ENCODE measurements around the gene ECHDC1. TPM values are rescaled to one million over a fixed set of nuclear protein-coding genes. Genes with fewer than 3 reads are reported as not detected.

Gene ECHDC1
- total and polyA plus RNA-seq, 4 experiments from 2014 or later, result 35.5 to 68.0 (median 49.0) TPM

DNA sequence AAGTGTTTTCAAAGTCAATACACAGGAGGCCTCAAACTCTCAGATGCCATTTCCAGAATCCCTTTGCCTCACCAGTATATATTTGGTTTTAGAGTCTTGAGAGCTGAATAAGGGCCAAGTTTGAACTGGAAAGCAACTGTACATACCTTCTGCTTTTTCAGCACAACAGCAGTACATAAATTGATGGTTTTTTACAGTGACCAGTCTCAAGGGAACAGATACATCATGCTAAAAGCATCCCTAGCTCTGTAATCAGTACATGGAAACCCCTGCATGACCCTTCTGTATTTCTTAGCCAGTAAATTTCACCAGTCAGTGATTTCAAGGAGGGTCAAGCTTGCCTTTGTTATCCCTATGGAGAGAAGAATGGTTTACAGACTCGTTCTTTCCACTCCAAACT is 40.6 kb upstream of the ECHDC1 start:
- ChIA-PET POLR2A (ENCODE audit: partially characterized antibody) (no interaction called here), CTCF (ENCODE audit: partially characterized antibody) (no interaction called here)
- Histone ChIP-seq H3K27ac (ENCODE audit: low read depth, low read length) (no peak overlapping the region), H3K36me3 (ENCODE audit: insufficient read depth, low read length) (no peaks in the 10 kb centered on the region), H3K4me3 (ENCODE audit: low read length in 2 of 2) (no peak overlapping the region), H3K9me3 (ENCODE audit: control insufficient read depth in 1 of 2, low read length in 2 of 2) (no peaks in the 10 kb centered on the region), H3K27me3 (ENCODE audit: insufficient read depth, low read length) (no peaks in the 10 kb centered on the region), H3K4me1 (ENCODE audit: insufficient read depth, low read length) (no peaks in the 10 kb centered on the region)
- intact Hi-C loops (cut with micrococcal nuclease), result no loop called here
- H3K4me1 Mint-ChIP-seq, result no peaks in the 10 kb centered on the region
- no peak for DNase-seq
- peaks cover 0 to 4% (median 0%) of the 10 kb centered on the region in 8 donors for H3K9me3 Mint-ChIP-seq
- H3K4me3 Mint-ChIP-seq, result no peak overlapping the region
- H3K27ac Mint-ChIP-seq, result no peak overlapping the region
- H3K36me3 Mint-ChIP-seq, result no peaks in the 10 kb centered on the region
- no peaks in the 10 kb centered on the region for H3K27me3 Mint-ChIP-seq

- Histone ChIP-seq H3K27ac (ENCODE audit: low read depth, low read length) (no peak overlapping the region), H3K9me3 (ENCODE audit: control insufficient read depth in 1 of 2, low read length in 2 of 2) (no peaks in the 10 kb centered on the region), H3K4me1 (ENCODE audit: insufficient read depth, low read length) (no peaks in the 10 kb centered on the region), H3K4me3 (ENCODE audit: low read length in 2 of 2) (no peak overlapping the region), H3K27me3 (ENCODE audit: insufficient read depth, low read length) (no peaks in the 10 kb centered on the region), H3K36me3 (ENCODE audit: insufficient read depth, low read length) (no peaks in the 10 kb centered on the region)
- Mint-ChIP-seq H3K4me1 (no peaks in the 10 kb centered on the region), H3K9me3 (peaks cover 0 to 4% (median 0%) of the 10 kb centered on the region in 8 donors), H3K36me3 (no peaks in the 10 kb centered on the region), H3K27ac (no peak overlapping the region), H3K4me3 (no peak overlapping the region), H3K27me3 (no peaks in the 10 kb centered on the region)
- no peak for DNase-seq
- intact Hi-C loops (cut with micrococcal nuclease), result no loop called here
- CTCF ChIA-PET (ENCODE audit: partially characterized antibody), result interaction anchor here (1.1 kb wide), 1 partner anchor 15 kb away, joined by 3 read pairs; no protein-coding TSS in a partner anchor
- POLR2A ChIA-PET (ENCODE audit: partially characterized antibody), result no interaction called here
Measured at GRCh38 chr6:127382413-127382812, 39.0 kb upstream of the ECHDC1 start.

DNA sequence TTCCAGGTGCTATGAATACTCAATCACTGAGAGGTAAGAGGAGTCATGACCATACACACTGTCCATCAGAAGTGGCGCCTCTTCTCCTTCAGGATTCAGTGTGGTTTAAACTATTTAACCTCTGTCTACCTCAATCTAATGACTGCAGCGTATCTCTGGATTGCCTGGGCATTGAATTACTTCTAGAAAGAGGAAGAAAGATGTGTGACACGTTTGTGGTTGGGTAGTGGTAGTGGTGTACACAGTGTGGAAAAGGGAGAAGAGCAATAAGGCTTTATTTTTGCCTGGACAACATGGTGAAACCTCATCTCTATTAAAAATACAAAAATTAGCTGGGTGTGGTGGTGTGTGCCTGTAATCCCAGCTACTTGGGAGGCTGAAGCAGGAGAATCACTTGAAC is 38.0 kb upstream of the ECHDC1 start:
- Mint-ChIP-seq H3K27me3 (no peaks in the 10 kb centered on the region), H3K36me3 (no peaks in the 10 kb centered on the region), H3K4me3 (no peak overlapping the region), H3K9me3 (peaks cover 0 to 4% (median 0%) of the 10 kb centered on the region in 8 donors), H3K27ac (no peak overlapping the region), H3K4me1 (no peaks in the 10 kb centered on the region)
- ChIA-PET CTCF (ENCODE audit: partially characterized antibody) (interaction anchor here (1.1 kb wide), 1 partner anchor 16 kb away, joined by 3 read pairs; no protein-coding TSS in a partner anchor), POLR2A (ENCODE audit: partially characterized antibody) (no interaction called here)
- no peaks in the 10 kb centered on the region for H3K4me1 ChIP-seq (ENCODE audit: insufficient read depth, low read length)
- H3K4me3 ChIP-seq (ENCODE audit: low read length in 2 of 2), result no peak overlapping the region
- intact Hi-C loops (cut with micrococcal nuclease), result no loop called here
- no peaks in the 10 kb centered on the region for H3K36me3 ChIP-seq (ENCODE audit: insufficient read depth, low read length)
- DNase-seq, result no peak
- H3K9me3 ChIP-seq (ENCODE audit: control insufficient read depth in 1 of 2, low read length in 2 of 2), result no peaks in the 10 kb centered on the region
- H3K27me3 ChIP-seq (ENCODE audit: insufficient read depth, low read length), result no peaks in the 10 kb centered on the region
- no peak overlapping the region for H3K27ac ChIP-seq (ENCODE audit: low read depth, low read length)

GRCh38 chr6:127376685-127377084 is 33.3 kb upstream of the ECHDC1 start:
- Mint-ChIP-seq H3K9me3 (peaks cover 0 to 12% (median 4%) of the 10 kb centered on the region in 8 donors), H3K4me1 (no peaks in the 10 kb centered on the region), H3K36me3 (no peaks in the 10 kb centered on the region), H3K27ac (no peak overlapping the region), H3K27me3 (no peaks in the 10 kb centered on the region), H3K4me3 (no peak overlapping the region)
- no peak for DNase-seq
- no peak overlapping the region for H3K27ac ChIP-seq (ENCODE audit: low read depth, low read length)
- ChIA-PET POLR2A (ENCODE audit: partially characterized antibody) (no interaction called here), CTCF (ENCODE audit: partially characterized antibody) (no interaction called here)
- no peaks in the 10 kb centered on the region for H3K27me3 ChIP-seq (ENCODE audit: insufficient read depth, low read length)
- intact Hi-C loops (cut with micrococcal nuclease), result no loop called here
- H3K4me1 ChIP-seq (ENCODE audit: insufficient read depth, low read length), result no peaks in the 10 kb centered on the region
- H3K36me3 ChIP-seq (ENCODE audit: insufficient read depth, low read length), result no peaks in the 10 kb centered on the region
- H3K9me3 ChIP-seq (ENCODE audit: control insufficient read depth in 1 of 2, low read length in 2 of 2), result no peaks in the 10 kb centered on the region
- no peak overlapping the region for H3K4me3 ChIP-seq (ENCODE audit: low read length in 2 of 2)

- Mint-ChIP-seq H3K27ac (no peak overlapping the region), H3K27me3 (peaks cover 0 to 4% of the 10 kb centered on the region in 2 donors), H3K4me3 (no peak overlapping the region), H3K9me3 (peaks cover 0 to 9% (median 7%) of the 10 kb centered on the region in 8 donors), H3K36me3 (no peaks in the 10 kb centered on the region), H3K4me1 (no peaks in the 10 kb centered on the region)
- POLR2A ChIA-PET (ENCODE audit: partially characterized antibody), result no interaction called here
- CTCF ChIA-PET (ENCODE audit: partially characterized antibody), result no interaction called here
- no peak overlapping the region for H3K27ac ChIP-seq (ENCODE audit: low read depth, low read length)
- no peaks in the 10 kb centered on the region for H3K4me1 ChIP-seq (ENCODE audit: insufficient read depth, low read length)
- intact Hi-C loops (cut with micrococcal nuclease), result no loop called here
- no peak overlapping the region for H3K4me3 ChIP-seq (ENCODE audit: low read length in 2 of 2)
- no peaks in the 10 kb centered on the region for H3K9me3 ChIP-seq (ENCODE audit: control insufficient read depth in 1 of 2, low read length in 2 of 2)
- H3K36me3 ChIP-seq (ENCODE audit: insufficient read depth, low read length), result no peaks in the 10 kb centered on the region
- H3K27me3 ChIP-seq (ENCODE audit: insufficient read depth, low read length), result no peaks in the 10 kb centered on the region
- no peak for DNase-seq
Measured at GRCh38 chr6:127367023-127367375, 23.6 kb upstream of the ECHDC1 start.

GRCh38 chr6:127366282-127367022 is 23.0 kb upstream of the ECHDC1 start:
- peaks cover 0 to 5% (median 2%) of the 10 kb centered on the region in 8 donors for H3K9me3 Mint-ChIP-seq
- H3K4me3 Mint-ChIP-seq, result no peak overlapping the region
- Histone ChIP-seq H3K27ac (ENCODE audit: low read depth, low read length) (no peak overlapping the region), H3K4me3 (ENCODE audit: low read length in 2 of 2) (no peak overlapping the region), H3K9me3 (ENCODE audit: control insufficient read depth in 1 of 2, low read length in 2 of 2) (no peaks in the 10 kb centered on the region), H3K4me1 (ENCODE audit: insufficient read depth, low read length) (no peaks in the 10 kb centered on the region), H3K36me3 (ENCODE audit: insufficient read depth, low read length) (no peaks in the 10 kb centered on the region), H3K27me3 (ENCODE audit: insufficient read depth, low read length) (no peaks in the 10 kb centered on the region)
- H3K36me3 Mint-ChIP-seq, result no peaks in the 10 kb centered on the region
- no peak overlapping the region for H3K27ac Mint-ChIP-seq
- peaks cover 0 to 4% of the 10 kb centered on the region in 2 donors for H3K27me3 Mint-ChIP-seq
- ChIA-PET CTCF (ENCODE audit: partially characterized antibody) (no interaction called here), POLR2A (ENCODE audit: partially characterized antibody) (no interaction called here)
- H3K4me1 Mint-ChIP-seq, result no peaks in the 10 kb centered on the region
- intact Hi-C loops (cut with micrococcal nuclease), result no loop called here
- no peak for DNase-seq

GRCh38 chr6:127365874-127366273 is 22.5 kb upstream of the ECHDC1 start:
- CTCF ChIA-PET (ENCODE audit: partially characterized antibody), result no interaction called here
- Mint-ChIP-seq H3K9me3 (peaks cover 0 to 4% (median 0%) of the 10 kb centered on the region in 8 donors), H3K27ac (no peak overlapping the region), H3K36me3 (no peaks in the 10 kb centered on the region), H3K4me1 (no peaks in the 10 kb centered on the region), H3K27me3 (peaks cover 0 to 4% of the 10 kb centered on the region in 2 donors), H3K4me3 (no peak overlapping the region)
- Histone ChIP-seq H3K27ac (ENCODE audit: low read depth, low read length) (no peak overlapping the region), H3K27me3 (ENCODE audit: insufficient read depth, low read length) (no peaks in the 10 kb centered on the region), H3K9me3 (ENCODE audit: control insufficient read depth in 1 of 2, low read length in 2 of 2) (no peaks in the 10 kb centered on the region), H3K36me3 (ENCODE audit: insufficient read depth, low read length) (no peaks in the 10 kb centered on the region), H3K4me1 (ENCODE audit: insufficient read depth, low read length) (no peaks in the 10 kb centered on the region), H3K4me3 (ENCODE audit: low read length in 2 of 2) (no peak overlapping the region)
- POLR2A ChIA-PET (ENCODE audit: partially characterized antibody), result no interaction called here
- intact Hi-C loops (cut with micrococcal nuclease), result no loop called here
- DNase-seq, result no peak

Measured in CD4-positive, alpha-beta memory T cell (primary cell).